Osteoblast (primary cell): Measurements from ENCODE around the gene HNMT. TPM values are rescaled to one million over a fixed set of nuclear protein-coding genes. Genes with fewer than 3 reads are reported as not detected.

Source experiments
- DNase-seq: peaks from one replicate; pipeline ENCODE4 v3.0.0; 2011; ENCODE audit warnings: low spot score, mixed read lengths; ENCODE audit not compliant: insufficient read length; ENCODE audit errors: missing footprints
- H2AFZ ChIP-seq: 2 replicates; pipeline ENCODE4 v1.6.0; 2011; ENCODE audit warnings: mild to moderate bottlenecking, low read length
- H3K27ac ChIP-seq: 2 replicates; pipeline ENCODE4 v1.5.1; 2011; ENCODE audit warnings: mild to moderate bottlenecking, low read depth, low read length, moderate library complexity
- H3K27me3 ChIP-seq: 2 replicates; pipeline ENCODE4 v1.6.0; 2012; ENCODE audit warnings: mild to moderate bottlenecking, control low read depth, inconsistent platforms, low read length, moderate library complexity; ENCODE audit not compliant: insufficient read depth
- H3K36me3 ChIP-seq: 2 replicates; pipeline ENCODE4 v1.5.1; 2011; ENCODE audit warnings: mild to moderate bottlenecking, low read length, control low read depth, moderate library complexity; ENCODE audit not compliant: insufficient read depth
- H3K4me1 ChIP-seq: 2 replicates; pipeline ENCODE4 v1.5.1; 2011; ENCODE audit warnings: mild to moderate bottlenecking, low read length, control low read depth, moderate library complexity; ENCODE audit not compliant: insufficient read depth
- H3K4me2 ChIP-seq: 2 replicates; pipeline ENCODE4 v1.6.0; 2011; ENCODE audit warnings: mild to moderate bottlenecking, low read length; ENCODE audit not compliant: insufficient read depth
- H3K4me3 ChIP-seq: fragments of 200-600 bp; sonication (generic); 3 replicates; pipeline ENCODE4 v1.5.1; 2012; ENCODE audit warnings: mild to moderate bottlenecking, low read length, inconsistent platforms; ENCODE audit not compliant: insufficient read depth
- H3K79me2 ChIP-seq: 2 replicates; pipeline ENCODE4 v1.6.0; 2012; ENCODE audit warnings: mild to moderate bottlenecking, low read length, control low read depth, inconsistent platforms; ENCODE audit not compliant: insufficient read depth
- H3K9me3 ChIP-seq: 2 replicates; pipeline ENCODE4 v1.5.1; 2011; ENCODE audit warnings: low read depth, low read length, control low read depth
- H4K20me1 ChIP-seq: 2 replicates; pipeline ENCODE4 v1.6.0; 2012; ENCODE audit warnings: mild to moderate bottlenecking, low read length, control low read depth; ENCODE audit not compliant: insufficient read depth
- total RNA-seq: library from RNA; depleted of rRNA; stranded (reverse); fragments of >200 nt; gene quantifications from 2 replicates; pipeline ENCODE4 v1.2.3, GENCODE V29; 2012
- TF ChIP-seq, protein P1 (sequence below): IDR thresholded peaks from 2 replicates; pipeline ENCODE4 v1.5.1; 2011; ENCODE audit warnings: mild to moderate bottlenecking, low read depth, low read length, moderate library complexity; ENCODE audit errors: extremely low read depth

HNMT gene
- total RNA-seq, 1 donor: 115 TPM

DNA sequence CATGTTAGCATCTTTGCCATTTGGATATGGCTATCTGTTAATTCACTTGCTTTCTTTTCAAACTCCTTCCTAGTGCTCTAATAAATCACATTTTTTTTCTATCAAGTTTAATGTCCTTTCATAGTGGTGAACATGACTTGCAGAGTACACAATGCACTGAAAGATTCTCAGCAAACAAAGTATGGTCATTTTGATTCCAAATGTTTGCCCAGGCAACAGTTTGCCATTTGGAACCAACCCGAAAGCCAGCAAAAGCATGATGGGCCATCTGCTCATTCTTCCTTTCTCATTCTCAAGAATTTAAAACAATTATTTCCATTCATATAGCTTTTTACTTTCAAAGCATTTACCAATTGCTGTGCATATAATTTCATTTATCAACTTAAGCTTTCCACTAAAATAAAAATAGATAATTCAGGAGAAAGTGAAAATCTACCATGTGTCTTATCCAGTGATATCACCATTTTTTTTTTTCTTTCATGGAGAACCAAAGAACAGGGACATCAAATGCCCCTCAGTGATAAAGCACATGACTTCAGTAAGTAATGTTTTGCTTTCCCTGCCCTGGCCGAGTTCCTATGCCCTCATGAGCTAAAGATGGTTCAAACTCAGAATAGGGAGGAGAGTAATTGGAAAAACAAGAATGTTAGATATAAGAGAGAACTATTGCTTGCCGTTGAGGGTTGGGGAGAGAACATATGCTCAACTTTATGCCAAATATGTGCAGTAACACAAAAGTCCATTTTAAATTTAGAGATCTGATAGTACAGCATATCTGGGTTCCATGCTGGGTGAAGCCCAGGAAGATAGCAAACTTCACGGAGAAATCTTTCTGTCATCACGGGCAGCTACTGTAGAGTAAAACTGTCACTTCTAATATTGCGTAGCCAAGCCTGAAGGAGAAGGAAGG, 62.1 kb downstream of the HNMT start:
- Histone ChIP-seq H3K36me3 (no peaks in the 10 kb centered on the region), H3K4me2 (no peak overlapping the region), H4K20me1 (no peaks in the 10 kb centered on the region), H3K79me2 (no peaks in the 10 kb centered on the region), H3K9me3 (no peaks in the 10 kb centered on the region), H3K4me1 (peaks cover 24% of the 10 kb centered on the region), H2AFZ (no peak overlapping the region), H3K27ac (no peak overlapping the region), H3K27me3 (no peaks in the 10 kb centered on the region), H3K4me3 (no peak overlapping the region)
- no peak for DNase-seq
- TF ChIP-seq, protein P1, sequence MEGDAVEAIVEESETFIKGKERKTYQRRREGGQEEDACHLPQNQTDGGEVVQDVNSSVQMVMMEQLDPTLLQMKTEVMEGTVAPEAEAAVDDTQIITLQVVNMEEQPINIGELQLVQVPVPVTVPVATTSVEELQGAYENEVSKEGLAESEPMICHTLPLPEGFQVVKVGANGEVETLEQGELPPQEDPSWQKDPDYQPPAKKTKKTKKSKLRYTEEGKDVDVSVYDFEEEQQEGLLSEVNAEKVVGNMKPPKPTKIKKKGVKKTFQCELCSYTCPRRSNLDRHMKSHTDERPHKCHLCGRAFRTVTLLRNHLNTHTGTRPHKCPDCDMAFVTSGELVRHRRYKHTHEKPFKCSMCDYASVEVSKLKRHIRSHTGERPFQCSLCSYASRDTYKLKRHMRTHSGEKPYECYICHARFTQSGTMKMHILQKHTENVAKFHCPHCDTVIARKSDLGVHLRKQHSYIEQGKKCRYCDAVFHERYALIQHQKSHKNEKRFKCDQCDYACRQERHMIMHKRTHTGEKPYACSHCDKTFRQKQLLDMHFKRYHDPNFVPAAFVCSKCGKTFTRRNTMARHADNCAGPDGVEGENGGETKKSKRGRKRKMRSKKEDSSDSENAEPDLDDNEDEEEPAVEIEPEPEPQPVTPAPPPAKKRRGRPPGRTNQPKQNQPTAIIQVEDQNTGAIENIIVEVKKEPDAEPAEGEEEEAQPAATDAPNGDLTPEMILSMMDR: no peak

- no peaks in the 10 kb centered on the region for H3K9me3 ChIP-seq
- H3K36me3 ChIP-seq: no peaks in the 10 kb centered on the region
- no peaks in the 10 kb centered on the region for H3K79me2 ChIP-seq
- H2AFZ ChIP-seq: no peak overlapping the region
- no peak overlapping the region for H3K27ac ChIP-seq
- peaks cover 24% of the 10 kb centered on the region for H3K4me1 ChIP-seq
- H3K27me3 ChIP-seq: no peaks in the 10 kb centered on the region
- no peak for DNase-seq
- H4K20me1 ChIP-seq: no peaks in the 10 kb centered on the region
- TF ChIP-seq, protein P1: no peak
- no peak overlapping the region for H3K4me3 ChIP-seq
- H3K4me2 ChIP-seq: no peak overlapping the region
Observed at GRCh38 chr2:138028538-138028937, 64.3 kb downstream of the HNMT start.

DNA sequence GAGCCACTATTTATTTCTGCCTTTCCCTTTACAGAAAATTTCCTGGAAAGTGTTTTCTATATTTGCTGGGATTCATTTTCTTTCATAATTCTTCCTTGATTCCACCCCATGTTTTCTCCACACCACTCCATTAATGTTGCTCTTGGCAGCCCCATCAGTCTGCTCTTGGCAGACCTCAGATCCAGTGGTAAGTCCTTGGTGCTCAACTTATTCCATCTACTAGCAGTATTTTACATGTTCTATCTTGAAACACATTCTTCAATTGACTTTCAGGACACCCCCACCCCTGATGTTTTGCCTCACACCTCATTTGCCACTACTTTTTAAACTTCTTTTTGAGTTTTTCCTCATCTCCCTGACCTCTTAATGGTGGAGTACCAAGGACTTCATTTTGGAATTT, 65.0 kb downstream of the HNMT start:
- Histone ChIP-seq H3K36me3 (no peaks in the 10 kb centered on the region), H3K9me3 (no peaks in the 10 kb centered on the region), H3K79me2 (no peaks in the 10 kb centered on the region), H3K27me3 (no peaks in the 10 kb centered on the region), H3K4me1 (peaks cover 24% of the 10 kb centered on the region), H3K4me2 (peak overlapping the region; percentile 47), H3K27ac (peak overlapping the region; percentile 73), H2AFZ (no peak overlapping the region), H3K4me3 (no peak overlapping the region), H4K20me1 (no peaks in the 10 kb centered on the region)
- TF ChIP-seq, protein P1: no peak
- peak; percentile 39 for DNase-seq

- peaks cover 24% of the 10 kb centered on the region for H3K4me1 ChIP-seq
- no peaks in the 10 kb centered on the region for H3K79me2 ChIP-seq
- no peaks in the 10 kb centered on the region for H3K9me3 ChIP-seq
- H3K27me3 ChIP-seq: no peaks in the 10 kb centered on the region
- H3K4me3 ChIP-seq: no peak overlapping the region
- TF ChIP-seq, protein P1: no peak
- no peaks in the 10 kb centered on the region for H4K20me1 ChIP-seq
- H3K27ac ChIP-seq: peak overlapping the region; percentile 73
- DNase-seq: peak; percentile 8
- H3K4me2 ChIP-seq: peak overlapping the region; percentile 50
- H3K36me3 ChIP-seq: no peaks in the 10 kb centered on the region
- peak overlapping the region; percentile 21 for H2AFZ ChIP-seq
Observed at GRCh38 chr2:138030459-138030858, 66.2 kb downstream of the HNMT start.
